Breast epithelium (tissue), 4 donors: ENCODE data around the gene SAMD8. TPM values are rescaled to one million over a fixed set of nuclear protein-coding genes. Genes with fewer than 3 reads are reported as not detected.
"Not testable (repeated sequence)": the region's sequence is repeated elsewhere in the genome, so short reads cannot be mapped to it uniquely, and the experiment has no call there.

ENCODE experiments used
- DNase-seq, 2 donors: peaks; one replicate each; pipeline ENCODE4 v3.0.0-alpha.2; 2019; ENCODE audit warnings: low spot score in 2 of 2
- H3K27ac ChIP-seq, 2 donors: fragments of 200-600 bp; sonication (generic) in 1 of 2; one replicate each; pipeline ENCODE4 v1.5.1; 2016 to 2019; ENCODE audit warnings: mild to moderate bottlenecking in 1 of 2
- H3K27me3 ChIP-seq, 2 donors: fragments of 200-600 bp; sonication (generic) in 1 of 2; one replicate each; pipeline versions ENCODE4 v1.5.1 to v1.6.0; 2017 to 2019; ENCODE audit warnings: control low read depth in 1 of 2, mild to moderate bottlenecking in 1 of 2
- H3K36me3 ChIP-seq: fragments of 200-600 bp; one replicate; pipeline ENCODE4 v1.5.1; 2019
- H3K4me1 ChIP-seq, 2 donors: fragments of 200-600 bp; sonication (generic); one replicate each; pipeline ENCODE4 v1.5.1; 2016 to 2019; ENCODE audit warnings: control low read depth in 1 of 2
- H3K4me3 ChIP-seq, 3 donors: fragments of 200-600 bp; sonication (generic); 1 replicate in 2 of 3; 2 replicates in 1 of 3; pipeline ENCODE4 v1.5.1; 2016 to 2019; ENCODE audit warnings: mild to moderate bottlenecking in 3 of 3, moderate library complexity in 2 of 3
- H3K9me3 ChIP-seq, 2 donors: fragments of 200-600 bp; sonication (generic) in 1 of 2; one replicate each; pipeline ENCODE4 v1.5.1; 2016 to 2019; ENCODE audit warnings: control low read depth in 1 of 2
- CTCF ChIP-seq, 3 donors: fragments of 450-650 bp; IDR thresholded peaks; one replicate each; pipeline ENCODE4 v1.5.1; 2016 to 2017; ENCODE audit warnings: antibody characterized with exemption in 3 of 3, mild to moderate bottlenecking in 3 of 3, moderate library complexity in 3 of 3
- POLR2A ChIP-seq: fragments of 450-650 bp; IDR thresholded peaks from one replicate; pipeline ENCODE4 v1.6.1; 2016; ENCODE audit warnings: antibody characterized with exemption, mild to moderate bottlenecking, moderate library complexity
- POLR2AphosphoS5 ChIP-seq, 3 donors: sonication (generic); formaldehyde crosslinking; IDR thresholded peaks; one replicate each; pipeline ENCODE4 v1.6.1; 2017; ENCODE audit warnings: antibody characterized with exemption in 3 of 3
- intact Hi-C: fragments of 100-400 bp; cut with DNase I; formaldehyde crosslinking; loops from one replicate; pipeline ENCODE4 v1.15.1; 2023; ENCODE audit warnings: low total_unique reads
- total RNA-seq, 3 donors: library from RNA; depleted of rRNA; stranded (reverse); fragments of >200 nt; gene quantifications; one replicate each; pipeline ENCODE4 v1.1.0, GENCODE V29; 2016

SAMD8 gene
- total RNA-seq, 3 donors from 2014 or later = 41.0 to 45.2 (median 41.3) TPM

GRCh38 chr10:75180592-75180991 is 69.1 kb downstream of the SAMD8 start:
- no peak for DNase-seq
- H3K36me3 ChIP-seq = no peaks in the 10 kb centered on the region
- no peaks in the 10 kb centered on the region for H3K9me3 ChIP-seq
- no peak overlapping the region for H3K4me3 ChIP-seq
- intact Hi-C loops = no loop called here
- TF ChIP-seq POLR2A (no peak), POLR2AphosphoS5 (IDR thresholded peaks at IDR 0.05) (no peak), CTCF (IDR thresholded peaks at IDR 0.05) (no peak)
- no peak overlapping the region for H3K27ac ChIP-seq
- H3K27me3 ChIP-seq = no peaks in the 10 kb centered on the region
- no peaks in the 10 kb centered on the region for H3K4me1 ChIP-seq

- no peaks in the 10 kb centered on the region for H3K4me1 ChIP-seq
- TF ChIP-seq CTCF (IDR thresholded peaks at IDR 0.05) = no peak
- TF ChIP-seq POLR2AphosphoS5 (IDR thresholded peaks at IDR 0.05) = no peak
- no peak for TF ChIP-seq POLR2A
- H3K27ac ChIP-seq = peak overlapping the region in 1 of 2 donors; percentile 19
- H3K9me3 ChIP-seq = no peaks in the 10 kb centered on the region
- H3K4me3 ChIP-seq = no peak overlapping the region
- no peaks in the 10 kb centered on the region for H3K36me3 ChIP-seq
- intact Hi-C loops = no loop called here
- DNase-seq = no peak
- H3K27me3 ChIP-seq = no peaks in the 10 kb centered on the region
These were observed 69.6 kb downstream of the SAMD8 start for GRCh38 chr10:75181073-75181472.

GRCh38 chr10:75186310-75186709 is 74.9 kb downstream of the SAMD8 start:
- H3K27ac ChIP-seq = no peak overlapping the region
- no peaks in the 10 kb centered on the region for H3K9me3 ChIP-seq
- intact Hi-C loops = loop anchor here (5.0 kb wide), 1 partner anchor 139 kb away; no protein-coding TSS in a partner anchor
- TF ChIP-seq POLR2AphosphoS5 (IDR thresholded peaks at IDR 0.05) = no peak
- no peaks in the 10 kb centered on the region for H3K4me1 ChIP-seq
- H3K4me3 ChIP-seq = no peak overlapping the region
- H3K36me3 ChIP-seq = no peaks in the 10 kb centered on the region
- no peaks in the 10 kb centered on the region for H3K27me3 ChIP-seq
- DNase-seq = no peak

GRCh38 chr10:75187961-75188426 is 76.5 kb downstream of the SAMD8 start:
- intact Hi-C loops = loop anchor here (5.0 kb wide), 1 partner anchor 141 kb away; no protein-coding TSS in a partner anchor
- no peaks in the 10 kb centered on the region for H3K36me3 ChIP-seq
- no peak overlapping the region for H3K4me3 ChIP-seq
- no peaks in the 10 kb centered on the region for H3K9me3 ChIP-seq
- no peaks in the 10 kb centered on the region for H3K27me3 ChIP-seq
- peak in 1 of 2 donors; percentile 54 for DNase-seq
- TF ChIP-seq CTCF (IDR thresholded peaks at IDR 0.05) = peak in 2 of 3 donors; percentile 61 to 66
- no peak for TF ChIP-seq POLR2AphosphoS5 (IDR thresholded peaks at IDR 0.05)
- no peaks in the 10 kb centered on the region for H3K4me1 ChIP-seq
- H3K27ac ChIP-seq = peak overlapping the region in 1 of 2 donors; percentile 27

- intact Hi-C loops = loop anchor here (5.0 kb wide), 1 partner anchor 141 kb away; no protein-coding TSS in a partner anchor
- not testable (repeated sequence) for H3K36me3 ChIP-seq, H3K27me3 ChIP-seq, H3K9me3 ChIP-seq, H3K4me3 ChIP-seq, H3K27ac ChIP-seq, H3K4me1 ChIP-seq, DNase-seq
These were observed 77.1 kb downstream of the SAMD8 start for GRCh38 chr10:75188522-75188921.

GRCh38 chr10:75189266-75190096 is 78.0 kb downstream of the SAMD8 start:
- intact Hi-C loops = loop anchor here (5.0 kb wide), 1 partner anchor 142 kb away; no protein-coding TSS in a partner anchor
- Histone ChIP-seq H3K4me3 (no peak overlapping the region), H3K27me3 (no peaks in the 10 kb centered on the region), H3K4me1 (no peaks in the 10 kb centered on the region), H3K36me3 (no peaks in the 10 kb centered on the region), H3K27ac (no peak overlapping the region), H3K9me3 (no peaks in the 10 kb centered on the region)
- TF ChIP-seq POLR2A (no peak), POLR2AphosphoS5 (IDR thresholded peaks at IDR 0.05) (no peak), CTCF (IDR thresholded peaks at IDR 0.05) (no peak)
- no peak for DNase-seq
